ENCODE measurements around the gene PLCL2. TPM values are rescaled to one million over a fixed set of nuclear protein-coding genes. Genes with fewer than 3 reads are reported as not detected.

The PLCL2 gene
- total and polyA plus RNA-seq, 10 of the 15 experiments (the other 5 are each of a cell fraction or from before 2014, with no cell fraction given), result 7.5 to 37.3 (median 21.7) TPM

DNA sequence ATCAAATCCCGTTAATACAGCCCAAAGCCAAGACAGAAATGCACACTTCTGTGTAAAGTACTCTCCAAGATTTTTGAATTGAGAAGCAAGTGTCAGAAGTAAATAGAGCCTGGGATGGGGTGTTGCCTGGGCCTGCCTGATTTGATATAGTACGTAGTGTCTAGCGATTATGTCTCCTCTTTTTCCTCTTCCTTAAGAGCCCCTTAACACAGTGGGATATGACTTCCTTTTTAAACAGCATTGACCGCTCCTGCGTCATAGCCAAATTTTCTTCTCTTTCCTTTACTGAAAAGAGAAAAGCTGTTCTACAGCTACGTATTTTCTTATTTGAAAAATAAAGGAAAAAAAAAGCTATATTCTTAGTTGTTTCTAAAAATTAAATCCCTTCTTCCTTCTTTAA lies 97.7 kb downstream of the PLCL2 start:
- H3K36me3 ChIP-seq (ENCODE audit: control insufficient read depth in 2 of 2, insufficient read depth in 2 of 2, low read length in 1 of 2), result no peaks in the 10 kb centered on the region
- peaks cover 22% of the 10 kb centered on the region for H3K79me2 ChIP-seq (ENCODE audit: control insufficient read depth, insufficient read depth, low read length)
- H3K27ac ChIP-seq (ENCODE audit: control insufficient read depth, insufficient read depth), result no peak overlapping the region
- no peak overlapping the region for H2AFZ ChIP-seq (ENCODE audit: control insufficient read depth, low read depth, low read length)
- FAIRE-seq, result no peak
- ChIA-PET RAD21 (ENCODE audit: unreplicated experiment) (no interaction called here), POLR2A (no interaction called here), CTCF (no interaction called here), SMC1A (ENCODE audit: uncharacterized antibody, unreplicated experiment) (interaction anchor here (0.6 kb wide), 1 partner anchor 12 kb away, joined by 3 read pairs; no protein-coding TSS in a partner anchor)
- no peak for ATAC-seq
- no peak overlapping the region for H3K4me3 ChIP-seq
- no peak for DNase-seq (ENCODE audit: low read depth, low spot score)
- no peak overlapping the region for H3K4me2 ChIP-seq (ENCODE audit: control insufficient read depth, insufficient read depth)
- in situ Hi-C loops (cut with MboI), result no loop called here
- H3K9me3 ChIP-seq (replicated peaks; ENCODE audit: control insufficient read depth, insufficient read depth, low read length), result peaks cover 2% of the 10 kb centered on the region; the same call in 2 of the 3 replicates
- intact Hi-C loops (cut with micrococcal nuclease; ENCODE audit: unreplicated experiment), result no loop called here
- 97% methylated on average over 6 of the region's 6 CpGs for WGBS (ENCODE audit: insufficient coverage, insufficient replicate concordance, low lambda C conversion rate, missing lambda C conversion rate)
- TF ChIP-seq NR2C2 (IDR thresholded peaks at IDR 0.05; ENCODE audit: borderline replicate concordance, control insufficient read depth, insufficient read length, low read depth) (no peak), NFXL1 (IDR thresholded peaks at IDR 0.05; ENCODE audit: borderline replicate concordance) (no peak)
- no peak overlapping the region for H3K9ac ChIP-seq (ENCODE audit: control insufficient read depth, insufficient read depth, low read length)
- H4K20me1 ChIP-seq (ENCODE audit: control insufficient read depth, insufficient read depth), result no peaks in the 10 kb centered on the region
- H3K27me3 ChIP-seq (replicated peaks in 1 of 2; ENCODE audit: control insufficient read depth in 2 of 2, insufficient read depth in 2 of 2, low read length in 1 of 2), result no peaks in the 10 kb centered on the region
- no peaks in the 10 kb centered on the region for H3K4me1 ChIP-seq (ENCODE audit: control insufficient read depth, insufficient read depth, low read length)
- TSS peak; percentile 22 for BruUV-seq (replicated peaks)

DNA sequence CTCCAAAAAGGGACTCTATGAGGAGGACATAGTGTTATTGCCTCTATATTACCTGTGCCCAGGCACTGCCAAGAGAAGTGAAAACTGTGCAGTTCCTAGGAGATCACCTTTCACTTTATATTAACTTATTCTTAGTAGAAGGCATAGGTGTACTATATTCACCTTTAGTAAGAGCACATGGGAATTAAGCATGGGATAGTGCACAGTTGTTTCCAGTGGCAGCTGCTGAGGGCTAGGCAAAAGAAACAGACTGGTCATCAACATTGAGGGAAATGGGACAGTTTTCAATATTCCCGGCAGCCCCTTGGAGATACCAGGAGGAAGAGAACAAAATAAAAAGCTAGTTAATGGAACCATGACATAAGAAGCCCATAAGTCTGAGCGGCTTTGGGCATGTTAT lies 100.9 kb downstream of the PLCL2 start:
- H3K4me3 ChIP-seq, result no peak overlapping the region
- peaks cover 25% of the 10 kb centered on the region for H3K79me2 ChIP-seq (ENCODE audit: control insufficient read depth, insufficient read depth, low read length)
- DNase-seq (ENCODE audit: low read depth, low spot score) (no peak), ATAC-seq (no peak), FAIRE-seq (no peak)
- H2AFZ ChIP-seq (ENCODE audit: control insufficient read depth, low read depth, low read length), result no peak overlapping the region
- WGBS (ENCODE audit: insufficient coverage, insufficient replicate concordance, low lambda C conversion rate, missing lambda C conversion rate), result 98% methylated on average over 2 of the region's 2 CpGs
- POLR2A ChIA-PET, result no interaction called here
- no peaks in the 10 kb centered on the region for H3K36me3 ChIP-seq (ENCODE audit: control insufficient read depth in 2 of 2, insufficient read depth in 2 of 2, low read length in 1 of 2)
- no peaks in the 10 kb centered on the region for H4K20me1 ChIP-seq (ENCODE audit: control insufficient read depth, insufficient read depth)
- CTCF ChIA-PET, result interaction anchor here (0.8 to 2.0 kb wide), 6 partner anchors 8 to 102 kb away, joined by 3 to 6 read pairs (median 4); no protein-coding TSS in a partner anchor
- in situ Hi-C loops (cut with MboI) (no loop called here), intact Hi-C loops (cut with micrococcal nuclease; ENCODE audit: unreplicated experiment) (no loop called here)
- H3K4me2 ChIP-seq (ENCODE audit: control insufficient read depth, insufficient read depth), result no peak overlapping the region
- no TSS peak for BruUV-seq (replicated peaks)
- TF ChIP-seq ZNF24 (IDR thresholded peaks at IDR 0.05) (no peak), SMAD1 (IDR thresholded peaks at IDR 0.05; ENCODE audit: low read depth, partially characterized antibody) (no peak), GABPA (IDR thresholded peaks at IDR 0.05; ENCODE audit: low read depth) (no peak), RFX5 (IDR thresholded peaks at IDR 0.05; ENCODE audit: low read depth, low read length) (no peak), SIN3A (IDR thresholded peaks at IDR 0.05; ENCODE audit: low read depth, low read length) (no peak), JUNB (IDR thresholded peaks at IDR 0.05) (no peak), EP300 (IDR thresholded peaks at IDR 0.05; ENCODE audit: borderline replicate concordance in 1 of 2, control insufficient read depth in 1 of 2, low read depth in 2 of 2, low read length in 2 of 2) (no peak)
- TF ChIP-seq, protein P1, sequence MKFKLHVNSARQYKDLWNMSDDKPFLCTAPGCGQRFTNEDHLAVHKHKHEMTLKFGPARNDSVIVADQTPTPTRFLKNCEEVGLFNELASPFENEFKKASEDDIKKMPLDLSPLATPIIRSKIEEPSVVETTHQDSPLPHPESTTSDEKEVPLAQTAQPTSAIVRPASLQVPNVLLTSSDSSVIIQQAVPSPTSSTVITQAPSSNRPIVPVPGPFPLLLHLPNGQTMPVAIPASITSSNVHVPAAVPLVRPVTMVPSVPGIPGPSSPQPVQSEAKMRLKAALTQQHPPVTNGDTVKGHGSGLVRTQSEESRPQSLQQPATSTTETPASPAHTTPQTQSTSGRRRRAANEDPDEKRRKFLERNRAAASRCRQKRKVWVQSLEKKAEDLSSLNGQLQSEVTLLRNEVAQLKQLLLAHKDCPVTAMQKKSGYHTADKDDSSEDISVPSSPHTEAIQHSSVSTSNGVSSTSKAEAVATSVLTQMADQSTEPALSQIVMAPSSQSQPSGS (IDR thresholded peaks at IDR 0.05; ENCODE audit: low read length), result no peak
- SMC1A ChIA-PET (ENCODE audit: uncharacterized antibody, unreplicated experiment), result interaction anchor here (1.0 to 2.3 kb wide), 6 partner anchors 8 to 68 kb away, joined by 3 to 7 read pairs (median 4); no protein-coding TSS in a partner anchor
- no peaks in the 10 kb centered on the region for H3K4me1 ChIP-seq (ENCODE audit: control insufficient read depth, insufficient read depth, low read length)
- no peaks in the 10 kb centered on the region for H3K27me3 ChIP-seq (replicated peaks in 1 of 2; ENCODE audit: control insufficient read depth in 2 of 2, insufficient read depth in 2 of 2, low read length in 1 of 2)
- no peaks in the 10 kb centered on the region; the same call in 1 of the 3 replicates for H3K9me3 ChIP-seq (replicated peaks; ENCODE audit: control insufficient read depth, insufficient read depth, low read length)
- RAD21 ChIA-PET (ENCODE audit: unreplicated experiment), result no interaction called here
- no peak overlapping the region for H3K27ac ChIP-seq (ENCODE audit: control insufficient read depth, insufficient read depth)
- H3K9ac ChIP-seq (ENCODE audit: control insufficient read depth, insufficient read depth, low read length), result no peak overlapping the region

All from GM12878 (cell line).